WERI-Rb-1 (cell line): ENCODE data around the gene ANKRD6.

Experiments used
- DNase-seq: peaks from one replicate; pipeline ENCODE4 v3.0.0-alpha.2; 2020
- H3K27ac ChIP-seq: fragments of 250-450 bp; sonication (Bioruptor Pico); 2 replicates; pipeline ENCODE4 v1.5.1; 2020; ENCODE audit warnings: mild to moderate bottlenecking, moderate library complexity
- H3K27me3 ChIP-seq: fragments of 250-450 bp; sonication (Bioruptor Pico); 2 replicates; pipeline ENCODE4 v1.5.1; 2021; ENCODE audit warnings: mild to moderate bottlenecking, low read depth, moderate library complexity; ENCODE audit not compliant: insufficient read depth, severe bottlenecking
- H3K36me3 ChIP-seq: fragments of 250-450 bp; sonication (Bioruptor Pico); 2 replicates; pipeline ENCODE4 v1.5.1; 2020; ENCODE audit warnings: mild to moderate bottlenecking, moderate library complexity
- H3K4me3 ChIP-seq: 2 replicates; pipeline ENCODE4 v1.5.1; 2011; ENCODE audit warnings: low read depth, mild to moderate bottlenecking, control low read depth, low read length
- H3K9me3 ChIP-seq: fragments of 250-450 bp; sonication (Bioruptor Pico); 2 replicates; pipeline ENCODE4 v1.5.1; 2021; ENCODE audit warnings: mild to moderate bottlenecking, moderate library complexity; ENCODE audit not compliant: severe bottlenecking
- TF ChIP-seq, protein P1 (sequence below): IDR thresholded peaks from 2 replicates; pipeline ENCODE4 v1.5.1; 2011; ENCODE audit warnings: low read depth, mild to moderate bottlenecking, control low read depth, inconsistent platforms, low read length

Gene ANKRD6

GRCh38 chr6:89520736-89521135 lies 87.8 kb downstream of the ANKRD6 start:
- Histone ChIP-seq H3K27me3 (no peaks in the 10 kb centered on the region), H3K36me3 (no peaks in the 10 kb centered on the region), H3K9me3 (no peaks in the 10 kb centered on the region), H3K4me3 (no peak overlapping the region), H3K27ac (no peak overlapping the region)
- DNase-seq, result no peak
- TF ChIP-seq, protein P1, sequence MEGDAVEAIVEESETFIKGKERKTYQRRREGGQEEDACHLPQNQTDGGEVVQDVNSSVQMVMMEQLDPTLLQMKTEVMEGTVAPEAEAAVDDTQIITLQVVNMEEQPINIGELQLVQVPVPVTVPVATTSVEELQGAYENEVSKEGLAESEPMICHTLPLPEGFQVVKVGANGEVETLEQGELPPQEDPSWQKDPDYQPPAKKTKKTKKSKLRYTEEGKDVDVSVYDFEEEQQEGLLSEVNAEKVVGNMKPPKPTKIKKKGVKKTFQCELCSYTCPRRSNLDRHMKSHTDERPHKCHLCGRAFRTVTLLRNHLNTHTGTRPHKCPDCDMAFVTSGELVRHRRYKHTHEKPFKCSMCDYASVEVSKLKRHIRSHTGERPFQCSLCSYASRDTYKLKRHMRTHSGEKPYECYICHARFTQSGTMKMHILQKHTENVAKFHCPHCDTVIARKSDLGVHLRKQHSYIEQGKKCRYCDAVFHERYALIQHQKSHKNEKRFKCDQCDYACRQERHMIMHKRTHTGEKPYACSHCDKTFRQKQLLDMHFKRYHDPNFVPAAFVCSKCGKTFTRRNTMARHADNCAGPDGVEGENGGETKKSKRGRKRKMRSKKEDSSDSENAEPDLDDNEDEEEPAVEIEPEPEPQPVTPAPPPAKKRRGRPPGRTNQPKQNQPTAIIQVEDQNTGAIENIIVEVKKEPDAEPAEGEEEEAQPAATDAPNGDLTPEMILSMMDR, result no peak

DNA sequence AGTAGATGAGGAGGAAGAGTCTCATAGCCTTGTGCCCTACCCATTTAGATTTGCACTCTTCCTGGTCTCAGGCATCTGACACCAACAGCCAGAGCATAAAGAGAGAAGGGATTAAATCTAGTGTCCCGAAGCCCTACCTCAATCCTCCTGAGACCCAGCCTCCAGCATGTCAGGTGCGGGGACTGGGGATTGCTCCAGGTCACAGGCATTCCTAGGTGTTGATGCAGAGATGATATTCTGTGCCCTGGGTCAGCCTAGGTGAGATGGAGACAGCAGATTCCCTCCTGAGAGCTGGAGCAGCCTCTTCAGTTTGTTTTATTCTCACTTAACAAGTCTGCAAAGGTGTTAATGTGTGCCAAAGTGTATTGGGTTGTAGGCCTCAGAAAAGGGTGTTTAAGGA lies 89.8 kb downstream of the ANKRD6 start:
- Histone ChIP-seq H3K36me3 (no peaks in the 10 kb centered on the region), H3K27ac (no peak overlapping the region), H3K9me3 (no peaks in the 10 kb centered on the region), H3K27me3 (no peaks in the 10 kb centered on the region), H3K4me3 (no peak overlapping the region)
- TF ChIP-seq, protein P1, result no peak
- peak; percentile 83 for DNase-seq

GRCh38 chr6:89525786-89526562 lies 93.0 kb downstream of the ANKRD6 start:
- TF ChIP-seq, protein P1, result no peak
- DNase-seq, result no peak
- Histone ChIP-seq H3K27me3 (no peaks in the 10 kb centered on the region), H3K27ac (no peak overlapping the region), H3K36me3 (no peaks in the 10 kb centered on the region), H3K9me3 (no peaks in the 10 kb centered on the region), H3K4me3 (no peak overlapping the region)

GRCh38 chr6:89526563-89526869 lies 93.6 kb downstream of the ANKRD6 start:
- no peak for DNase-seq
- H3K9me3 ChIP-seq, result no peaks in the 10 kb centered on the region
- H3K4me3 ChIP-seq, result no peak overlapping the region
- no peak overlapping the region for H3K27ac ChIP-seq
- H3K27me3 ChIP-seq, result no peaks in the 10 kb centered on the region
- TF ChIP-seq, protein P1, result no peak
- no peaks in the 10 kb centered on the region for H3K36me3 ChIP-seq

DNA sequence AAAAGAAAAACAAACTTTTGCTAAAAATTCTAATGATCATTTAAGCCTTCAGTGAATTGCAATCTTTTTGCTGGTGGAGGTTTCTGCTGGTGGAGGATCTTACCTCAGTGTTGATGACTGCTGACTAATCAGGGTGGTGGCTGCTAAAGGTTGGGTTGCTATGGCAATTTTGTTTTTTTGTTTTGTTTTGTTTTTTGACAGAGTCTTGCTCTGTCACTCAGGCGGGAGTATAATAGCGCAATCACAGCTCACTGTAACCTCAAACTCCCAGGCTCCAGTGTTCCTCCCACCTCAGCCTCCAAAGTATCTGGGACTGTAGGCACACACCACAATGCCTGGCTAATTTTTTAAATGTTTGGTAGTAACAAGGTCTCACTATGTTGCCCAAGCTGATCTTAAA lies 94.7 kb downstream of the ANKRD6 start:
- Histone ChIP-seq H3K9me3 (no peaks in the 10 kb centered on the region), H3K36me3 (no peaks in the 10 kb centered on the region), H3K4me3 (no peak overlapping the region), H3K27me3 (no peaks in the 10 kb centered on the region), H3K27ac (no peak overlapping the region)
- TF ChIP-seq, protein P1, result no peak
- no peak for DNase-seq

GRCh38 chr6:89528866-89529265 lies 95.9 kb downstream of the ANKRD6 start:
- H3K27me3 ChIP-seq, result no peaks in the 10 kb centered on the region
- no peaks in the 10 kb centered on the region for H3K36me3 ChIP-seq
- no peak overlapping the region for H3K27ac ChIP-seq
- no peak for DNase-seq
- H3K9me3 ChIP-seq, result no peaks in the 10 kb centered on the region
- no peak overlapping the region for H3K4me3 ChIP-seq
- TF ChIP-seq, protein P1, result no peak
